ENCODE data around the gene UGT1A10.

UGT1A10 gene

DNA sequence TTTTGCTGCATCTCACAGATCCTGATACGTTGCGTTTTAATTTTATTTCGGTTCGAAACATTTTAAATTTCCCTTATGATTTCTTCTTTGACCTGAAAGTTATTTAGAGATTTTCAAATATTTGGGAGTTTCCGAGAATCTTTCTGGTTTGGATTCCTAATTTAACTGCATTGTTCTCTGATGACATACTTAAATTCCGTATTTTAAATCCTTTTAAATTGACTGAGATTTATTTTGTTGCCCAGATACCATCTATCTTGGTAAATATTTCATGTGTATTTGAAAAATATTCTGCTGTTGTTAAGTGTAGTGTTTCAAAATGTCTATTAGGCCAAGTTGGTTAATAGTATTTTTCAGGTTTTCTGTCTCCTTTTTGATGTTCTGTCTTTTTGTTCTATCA lies 179.6 kb downstream of the UGT1A10 start:
- Histone ChIP-seq H3K4me1 (ENCODE audit: control insufficient read depth in 1 of 2, insufficient read depth in 1 of 2, low read depth in 1 of 2, low read length in 1 of 2) (no peaks in the 10 kb centered on the region), H3K36me3 (no peaks in the 10 kb centered on the region), H3K9me3 (no peaks in the 10 kb centered on the region), H3K27ac (no peak overlapping the region), H3K4me3 (ENCODE audit: low read depth in 1 of 2, low read length in 1 of 2) (no peak overlapping the region), H3K27me3 (peaks cover 9% of the 10 kb centered on the region)
- no peak for TF ChIP-seq CTCF (IDR thresholded peaks at IDR 0.05)

- Histone ChIP-seq H3K27me3 (peaks cover 9% of the 10 kb centered on the region), H3K9me3 (no peaks in the 10 kb centered on the region), H3K36me3 (no peaks in the 10 kb centered on the region), H3K4me1 (ENCODE audit: control insufficient read depth in 1 of 2, insufficient read depth in 1 of 2, low read depth in 1 of 2, low read length in 1 of 2) (no peaks in the 10 kb centered on the region), H3K27ac (no peak overlapping the region), H3K4me3 (ENCODE audit: low read depth in 1 of 2, low read length in 1 of 2) (no peak overlapping the region)
- no peak for TF ChIP-seq CTCF (IDR thresholded peaks at IDR 0.05)
Observed at GRCh38 chr2:233816334-233816733, 180.1 kb downstream of the UGT1A10 start.

DNA sequence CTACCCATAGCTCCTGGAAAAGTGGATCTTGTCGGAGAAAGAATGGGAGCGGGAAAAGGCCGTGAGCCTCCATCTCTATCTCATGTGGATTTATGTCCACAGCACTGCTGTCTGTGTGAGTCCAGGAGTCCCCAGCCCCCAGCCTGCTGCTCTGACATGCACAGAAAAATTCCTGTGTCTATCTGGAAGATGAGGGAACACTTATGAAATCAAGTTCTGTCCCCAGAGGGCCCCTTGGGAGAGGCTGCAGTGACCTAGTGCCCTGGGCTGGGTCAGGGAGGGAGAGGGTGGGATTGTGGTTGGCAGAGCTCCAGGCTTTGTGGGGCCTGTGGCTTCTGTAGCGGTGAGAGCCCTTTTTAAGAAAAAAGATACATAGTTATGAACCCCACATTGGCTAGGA lies 180.5 kb downstream of the UGT1A10 start:
- H3K27me3 ChIP-seq = peaks cover 9% of the 10 kb centered on the region
- H3K27ac ChIP-seq = no peak overlapping the region
- no peaks in the 10 kb centered on the region for H3K9me3 ChIP-seq
- no peak overlapping the region for H3K4me3 ChIP-seq (ENCODE audit: low read depth in 1 of 2, low read length in 1 of 2)
- no peaks in the 10 kb centered on the region for H3K36me3 ChIP-seq
- TF ChIP-seq CTCF (IDR thresholded peaks at IDR 0.05) = no peak
- H3K4me1 ChIP-seq (ENCODE audit: control insufficient read depth in 1 of 2, insufficient read depth in 1 of 2, low read depth in 1 of 2, low read length in 1 of 2) = no peaks in the 10 kb centered on the region

- H3K36me3 ChIP-seq = no peaks in the 10 kb centered on the region
- H3K27ac ChIP-seq = no peak overlapping the region
- no peaks in the 10 kb centered on the region for H3K9me3 ChIP-seq
- peaks cover 9% of the 10 kb centered on the region for H3K27me3 ChIP-seq
- no peaks in the 10 kb centered on the region for H3K4me1 ChIP-seq (ENCODE audit: control insufficient read depth in 1 of 2, insufficient read depth in 1 of 2, low read depth in 1 of 2, low read length in 1 of 2)
- TF ChIP-seq CTCF (IDR thresholded peaks at IDR 0.05) = no peak
- no peak overlapping the region for H3K4me3 ChIP-seq (ENCODE audit: low read depth in 1 of 2, low read length in 1 of 2)
Observed at GRCh38 chr2:233817361-233817911, 181.2 kb downstream of the UGT1A10 start.

DNA sequence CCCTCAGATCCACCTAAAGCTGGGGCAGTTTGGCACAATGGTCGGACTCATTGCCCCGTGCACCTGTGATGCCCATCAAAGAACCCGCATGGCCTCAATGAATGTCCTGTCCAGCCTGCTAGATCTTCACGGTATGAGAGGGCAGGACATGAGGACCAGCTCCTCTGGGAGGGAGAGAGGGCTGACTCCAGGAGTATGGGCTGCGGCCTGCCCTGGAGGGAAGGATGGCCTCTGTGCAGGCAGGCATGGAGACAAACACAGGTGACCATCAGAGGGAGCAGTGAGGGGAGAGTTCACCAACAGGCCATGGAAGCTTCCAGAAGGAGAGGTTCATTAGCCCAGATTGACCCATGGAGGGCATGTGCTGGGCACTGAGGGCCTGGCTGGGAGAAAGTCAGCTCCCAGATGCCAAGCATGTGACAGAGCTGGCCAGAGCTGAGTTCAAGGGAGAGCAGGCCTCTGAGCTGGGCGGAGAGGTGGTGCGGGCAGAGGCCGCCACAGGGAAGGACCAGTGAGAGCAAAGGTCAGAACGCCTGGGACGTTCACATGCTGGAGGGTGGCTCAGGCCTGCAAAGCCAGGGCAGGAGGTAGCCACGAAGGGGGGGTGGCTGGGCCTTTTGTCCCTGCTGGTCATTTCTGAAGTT lies 181.9 kb downstream of the UGT1A10 start:
- H3K27me3 ChIP-seq = peaks cover 9% of the 10 kb centered on the region
- no peak overlapping the region for H3K27ac ChIP-seq
- H3K36me3 ChIP-seq = no peaks in the 10 kb centered on the region
- TF ChIP-seq CTCF (IDR thresholded peaks at IDR 0.05) = no peak
- no peaks in the 10 kb centered on the region for H3K4me1 ChIP-seq (ENCODE audit: control insufficient read depth in 1 of 2, insufficient read depth in 1 of 2, low read depth in 1 of 2, low read length in 1 of 2)
- H3K9me3 ChIP-seq = no peaks in the 10 kb centered on the region
- no peak overlapping the region for H3K4me3 ChIP-seq (ENCODE audit: low read depth in 1 of 2, low read length in 1 of 2)
